Right atrium auricular region (tissue), 2 donors: ENCODE results near the gene MOBP. TPM values are rescaled to one million over a fixed set of nuclear protein-coding genes. Genes with fewer than 3 reads are reported as not detected.
"Not testable (repeated sequence)": the region's sequence is repeated elsewhere in the genome, so short reads cannot be mapped to it uniquely, and the experiment has no call there.

Experiments used
- DNase-seq: peaks from one replicate; pipeline ENCODE4 v3.0.0-alpha.2; 2019; ENCODE audit warnings: low spot score
- H3K27ac ChIP-seq, 2 donors: fragments of 200-600 bp; sonication (generic); 1 replicate in 1 of 2; 2 replicates in 1 of 2; pipeline ENCODE4 v1.5.1; 2016 to 2019
- H3K27me3 ChIP-seq, 2 donors: fragments of 200-600 bp; sonication (generic); one replicate each; pipeline versions ENCODE4 v1.5.1 to v1.6.0; 2017 to 2019
- H3K36me3 ChIP-seq: fragments of 200-600 bp; sonication (generic); one replicate; pipeline ENCODE4 v1.5.1; 2016
- H3K4me1 ChIP-seq, 2 donors: fragments of 200-600 bp; sonication (generic); one replicate each; pipeline versions ENCODE4 v1.5.1 to v1.6.0; 2017 to 2019
- H3K4me3 ChIP-seq, 2 donors: fragments of 200-600 bp; sonication (generic); 1 replicate in 1 of 2; 2 replicates in 1 of 2; pipeline ENCODE4 v1.5.1; 2017 to 2019; ENCODE audit warnings: mild to moderate bottlenecking in 1 of 2, moderate library complexity in 1 of 2
- H3K9me3 ChIP-seq, 2 donors: fragments of 200-600 bp; sonication (generic); one replicate each; pipeline ENCODE4 v1.5.1; 2019
- total RNA-seq, 2 donors: library from RNA; depleted of rRNA; stranded (reverse); fragments of >200 nt; gene quantifications; one replicate each; pipeline ENCODE4 v1.1.0, GENCODE V29; 2016
- TF ChIP-seq, protein P1 (sequence below), 2 donors: fragments of 200-600 bp; sonication (generic); IDR thresholded peaks; one replicate each; pipeline ENCODE4 v1.5.1; 2019; ENCODE audit warnings: antibody characterized with exemption in 2 of 2

The MOBP gene
- total RNA-seq, 2 donors from 2014 or later, result 0.20 TPM; not detected in 1

- Histone ChIP-seq H3K27me3 (no peaks in the 10 kb centered on the region), H3K4me3 (no peak overlapping the region), H3K27ac (no peak overlapping the region), H3K9me3 (no peaks in the 10 kb centered on the region), H3K4me1 (no peaks in the 10 kb centered on the region), H3K36me3 (no peaks in the 10 kb centered on the region)
- no peak for DNase-seq
- TF ChIP-seq, protein P1, sequence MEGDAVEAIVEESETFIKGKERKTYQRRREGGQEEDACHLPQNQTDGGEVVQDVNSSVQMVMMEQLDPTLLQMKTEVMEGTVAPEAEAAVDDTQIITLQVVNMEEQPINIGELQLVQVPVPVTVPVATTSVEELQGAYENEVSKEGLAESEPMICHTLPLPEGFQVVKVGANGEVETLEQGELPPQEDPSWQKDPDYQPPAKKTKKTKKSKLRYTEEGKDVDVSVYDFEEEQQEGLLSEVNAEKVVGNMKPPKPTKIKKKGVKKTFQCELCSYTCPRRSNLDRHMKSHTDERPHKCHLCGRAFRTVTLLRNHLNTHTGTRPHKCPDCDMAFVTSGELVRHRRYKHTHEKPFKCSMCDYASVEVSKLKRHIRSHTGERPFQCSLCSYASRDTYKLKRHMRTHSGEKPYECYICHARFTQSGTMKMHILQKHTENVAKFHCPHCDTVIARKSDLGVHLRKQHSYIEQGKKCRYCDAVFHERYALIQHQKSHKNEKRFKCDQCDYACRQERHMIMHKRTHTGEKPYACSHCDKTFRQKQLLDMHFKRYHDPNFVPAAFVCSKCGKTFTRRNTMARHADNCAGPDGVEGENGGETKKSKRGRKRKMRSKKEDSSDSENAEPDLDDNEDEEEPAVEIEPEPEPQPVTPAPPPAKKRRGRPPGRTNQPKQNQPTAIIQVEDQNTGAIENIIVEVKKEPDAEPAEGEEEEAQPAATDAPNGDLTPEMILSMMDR (IDR thresholded peaks at IDR 0.05), result no peak
These were observed 11.3 kb upstream of the MOBP start for GRCh38 chr3:39456159-39456558.

- Histone ChIP-seq H3K4me1 (no peaks in the 10 kb centered on the region), H3K27me3 (no peaks in the 10 kb centered on the region), H3K4me3 (no peak overlapping the region), H3K27ac (no peak overlapping the region), H3K36me3 (no peaks in the 10 kb centered on the region), H3K9me3 (no peaks in the 10 kb centered on the region)
- TF ChIP-seq, protein P1 (IDR thresholded peaks at IDR 0.05), result no peak
- DNase-seq, result no peak
These were observed 10.1 kb upstream of the MOBP start for GRCh38 chr3:39457361-39457760.

DNA sequence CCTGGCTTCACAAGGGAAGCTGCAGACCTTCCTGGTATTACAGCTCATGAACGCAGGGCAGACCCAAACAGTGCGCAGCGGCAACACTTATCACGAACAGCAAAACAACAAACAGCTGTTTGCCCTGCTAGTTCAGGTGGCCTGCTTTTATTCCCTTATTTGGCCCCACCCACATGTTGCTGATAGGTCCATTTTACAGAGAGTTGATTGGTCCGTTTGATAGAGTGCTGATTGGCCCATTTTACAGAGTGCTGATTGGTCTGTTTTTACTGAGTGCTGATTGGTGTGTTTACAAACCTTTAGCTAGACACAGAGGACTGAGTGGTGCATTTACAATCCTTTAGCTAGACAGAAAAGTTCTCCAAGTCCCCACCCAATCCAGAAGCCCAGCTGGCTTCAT is 8.9 kb upstream of the MOBP start:
- H3K4me3 ChIP-seq, DNase-seq, H3K36me3 ChIP-seq, H3K9me3 ChIP-seq, H3K4me1 ChIP-seq, H3K27me3 ChIP-seq, H3K27ac ChIP-seq: not testable (repeated sequence)

DNA sequence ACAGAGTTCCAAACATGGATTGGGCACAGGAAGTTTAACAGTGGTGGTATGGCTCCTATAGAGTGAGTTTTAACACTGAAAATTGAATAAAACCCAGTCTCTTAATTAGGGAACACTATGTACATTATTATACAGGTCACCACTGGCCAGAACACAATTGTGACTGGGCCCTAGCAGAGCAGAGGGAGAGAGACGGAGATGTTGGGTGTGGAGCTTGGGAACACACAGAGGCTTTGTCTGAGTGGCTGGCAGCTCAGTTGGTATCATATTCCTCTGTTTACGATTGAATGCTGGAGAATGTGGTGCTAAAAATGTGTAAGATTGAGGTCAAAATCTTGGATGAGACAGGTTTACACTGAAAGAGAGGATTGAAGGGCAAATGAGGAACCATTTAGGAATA is 6.8 kb upstream of the MOBP start:
- H3K27me3 ChIP-seq, result no peaks in the 10 kb centered on the region
- TF ChIP-seq, protein P1 (IDR thresholded peaks at IDR 0.05), result no peak
- H3K4me1 ChIP-seq, result no peaks in the 10 kb centered on the region
- H3K36me3 ChIP-seq, result no peaks in the 10 kb centered on the region
- DNase-seq, result no peak
- H3K9me3 ChIP-seq, result no peaks in the 10 kb centered on the region
- no peak overlapping the region for H3K4me3 ChIP-seq
- H3K27ac ChIP-seq, result no peak overlapping the region

GRCh38 chr3:39463269-39463668 is 4.2 kb upstream of the MOBP start:
- Histone ChIP-seq H3K36me3 (no peaks in the 10 kb centered on the region), H3K9me3 (no peaks in the 10 kb centered on the region), H3K27ac (no peak overlapping the region), H3K27me3 (no peaks in the 10 kb centered on the region), H3K4me1 (no peaks in the 10 kb centered on the region), H3K4me3 (no peak overlapping the region)
- TF ChIP-seq, protein P1 (IDR thresholded peaks at IDR 0.05), result no peak
- no peak for DNase-seq

DNA sequence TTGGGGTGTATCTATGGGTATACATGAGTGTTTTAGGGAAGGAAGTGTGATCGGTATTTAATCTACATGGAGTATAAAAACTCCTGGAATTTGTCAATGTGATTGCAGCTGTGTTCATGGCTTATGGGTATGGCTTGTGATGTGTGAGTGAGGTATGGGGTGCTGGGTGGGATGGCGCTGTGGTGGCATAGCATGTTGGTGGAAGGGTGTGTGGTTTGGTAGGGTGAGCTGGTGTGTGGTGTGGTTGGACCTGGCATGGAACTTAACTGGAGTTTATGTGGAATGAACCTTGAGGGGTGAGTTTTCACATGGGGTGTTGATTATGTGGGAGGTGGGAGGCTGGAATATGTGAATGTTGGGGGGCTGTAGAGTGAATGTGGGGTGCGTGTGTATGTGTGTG is 492 bp upstream of the MOBP start:
- no peaks in the 10 kb centered on the region for H3K36me3 ChIP-seq
- no peaks in the 10 kb centered on the region for H3K4me1 ChIP-seq
- no peaks in the 10 kb centered on the region for H3K9me3 ChIP-seq
- no peak overlapping the region for H3K27ac ChIP-seq
- no peak for DNase-seq
- H3K4me3 ChIP-seq, result no peak overlapping the region
- TF ChIP-seq, protein P1 (IDR thresholded peaks at IDR 0.05), result no peak
- H3K27me3 ChIP-seq, result no peaks in the 10 kb centered on the region
